ENCODE results near the gene CCHCR1.

- TF ChIP-seq POLR2AphosphoS5 (IDR thresholded peaks at IDR 0.05; ENCODE audit: low read depth, low read length), result no peak
- TF ChIP-seq POLR2A (IDR thresholded peaks at IDR 0.05; ENCODE audit: low read depth, low read length), result no peak
Observed at GRCh38 chr6:31173406-31173805, 15.8 kb upstream of the CCHCR1 start.
